Osteocyte (in vitro differentiated cells): ENCODE measurements around the gene CD99. TPM values are rescaled to one million over a fixed set of nuclear protein-coding genes. Genes with fewer than 3 reads are reported as not detected.

Experiments
- DNase-seq: peaks from one replicate; pipeline ENCODE4 v3.0.0; 2021; ENCODE audit warnings: mixed read lengths; ENCODE audit not compliant: unreplicated experiment; ENCODE audit errors: extremely low spot score
- H3K27ac Mint-ChIP-seq: one replicate; pipeline ENCODE4 v1.8.0; 2021; ENCODE audit warnings: mild to moderate bottlenecking, mixed read lengths; ENCODE audit not compliant: unreplicated experiment
- H3K27me3 Mint-ChIP-seq: one replicate; pipeline ENCODE4 v1.8.0; 2021; ENCODE audit warnings: mixed read lengths; ENCODE audit not compliant: unreplicated experiment
- H3K36me3 Mint-ChIP-seq: one replicate; pipeline ENCODE4 v1.8.0; 2021; ENCODE audit warnings: mixed read lengths; ENCODE audit not compliant: unreplicated experiment
- H3K4me1 Mint-ChIP-seq: one replicate; pipeline ENCODE4 v1.8.0; 2021; ENCODE audit warnings: mixed read lengths; ENCODE audit not compliant: unreplicated experiment
- H3K4me3 Mint-ChIP-seq: one replicate; pipeline ENCODE4 v1.8.0; 2021; ENCODE audit warnings: mild to moderate bottlenecking, moderate library complexity, mixed read lengths; ENCODE audit not compliant: unreplicated experiment
- H3K9me3 Mint-ChIP-seq: one replicate; pipeline ENCODE4 v1.8.0; 2021; ENCODE audit warnings: mixed read lengths; ENCODE audit not compliant: unreplicated experiment
- total RNA-seq: library from RNA; stranded (reverse); gene quantifications from 2 replicates; pipeline ENCODE4 v1.2.1, GENCODE V29; 2021
- TF ChIP-seq, protein P1 (sequence below): fragments of 200-600 bp; sonication (generic); IDR thresholded peaks from 2 replicates; pipeline ENCODE4 v1.5.0; 2021; ENCODE audit warnings: antibody characterized with exemption, mild to moderate bottlenecking, moderate library complexity

The CD99 gene
- total RNA-seq, 1 donor from 2014 or later: 621 TPM

DNA sequence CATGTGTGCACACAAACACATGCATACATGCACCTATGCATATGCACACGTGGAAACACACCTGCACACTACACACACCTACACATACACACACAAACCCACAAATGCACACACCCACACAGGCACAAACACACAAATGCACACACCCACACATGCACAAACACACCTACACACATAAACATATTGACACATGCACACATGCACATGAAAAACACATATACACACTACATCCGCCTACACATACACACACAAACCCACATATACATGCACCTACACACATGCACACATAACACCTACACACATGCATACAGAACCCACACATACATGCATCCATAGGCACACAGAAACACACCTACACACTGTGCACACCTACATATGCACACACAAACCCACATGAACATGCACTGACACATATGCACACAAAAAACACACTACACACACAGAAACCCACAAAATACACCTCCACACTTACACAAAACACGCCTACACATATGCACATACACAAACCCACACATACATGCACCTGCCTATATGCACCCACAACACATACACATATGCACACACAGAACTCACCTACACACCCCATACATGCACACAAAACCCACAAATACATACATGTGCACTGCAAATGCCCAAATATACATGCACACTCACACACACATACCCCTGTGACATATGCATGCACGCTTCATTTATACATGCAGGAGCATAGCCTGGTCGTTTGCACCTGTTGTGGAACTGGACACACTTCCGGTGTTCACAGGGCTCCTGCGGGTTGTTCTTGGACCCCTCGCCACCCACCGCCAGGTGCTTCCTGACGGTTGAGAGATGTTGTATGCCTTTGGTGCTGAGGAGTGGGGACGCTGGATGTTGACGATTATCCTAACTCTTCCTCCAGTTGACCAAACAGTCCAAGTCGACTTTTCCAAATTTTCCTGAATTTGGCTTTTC is 22.1 kb downstream of the CD99 start:
- TF ChIP-seq, protein P1, sequence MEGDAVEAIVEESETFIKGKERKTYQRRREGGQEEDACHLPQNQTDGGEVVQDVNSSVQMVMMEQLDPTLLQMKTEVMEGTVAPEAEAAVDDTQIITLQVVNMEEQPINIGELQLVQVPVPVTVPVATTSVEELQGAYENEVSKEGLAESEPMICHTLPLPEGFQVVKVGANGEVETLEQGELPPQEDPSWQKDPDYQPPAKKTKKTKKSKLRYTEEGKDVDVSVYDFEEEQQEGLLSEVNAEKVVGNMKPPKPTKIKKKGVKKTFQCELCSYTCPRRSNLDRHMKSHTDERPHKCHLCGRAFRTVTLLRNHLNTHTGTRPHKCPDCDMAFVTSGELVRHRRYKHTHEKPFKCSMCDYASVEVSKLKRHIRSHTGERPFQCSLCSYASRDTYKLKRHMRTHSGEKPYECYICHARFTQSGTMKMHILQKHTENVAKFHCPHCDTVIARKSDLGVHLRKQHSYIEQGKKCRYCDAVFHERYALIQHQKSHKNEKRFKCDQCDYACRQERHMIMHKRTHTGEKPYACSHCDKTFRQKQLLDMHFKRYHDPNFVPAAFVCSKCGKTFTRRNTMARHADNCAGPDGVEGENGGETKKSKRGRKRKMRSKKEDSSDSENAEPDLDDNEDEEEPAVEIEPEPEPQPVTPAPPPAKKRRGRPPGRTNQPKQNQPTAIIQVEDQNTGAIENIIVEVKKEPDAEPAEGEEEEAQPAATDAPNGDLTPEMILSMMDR: no peak
- no peak for DNase-seq
- Mint-ChIP-seq H3K4me1 (peaks cover 27% of the 10 kb centered on the region), H3K27me3 (no peaks in the 10 kb centered on the region), H3K4me3 (no peak overlapping the region), H3K27ac (no peak overlapping the region), H3K36me3 (peaks cover 23% of the 10 kb centered on the region), H3K9me3 (no peaks in the 10 kb centered on the region)

DNA sequence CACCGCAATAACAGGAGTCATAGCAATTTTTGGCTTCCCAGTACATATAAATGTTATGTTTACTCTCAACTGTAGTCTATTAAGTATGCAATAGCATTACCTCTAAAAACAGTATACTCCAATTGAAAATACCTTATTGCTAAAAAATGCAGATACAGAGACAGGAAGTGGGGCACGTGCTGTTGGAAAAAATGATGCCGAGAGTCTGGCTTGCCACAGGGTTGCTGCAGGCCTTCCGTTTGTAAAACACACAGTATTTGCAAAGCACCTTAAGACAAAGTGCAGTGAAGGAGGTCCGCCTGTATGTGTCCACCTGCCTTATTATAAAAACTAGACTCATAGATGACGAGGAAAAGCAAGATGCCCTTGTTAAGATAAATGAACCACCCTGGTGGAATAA is 23.5 kb downstream of the CD99 start:
- no peak for DNase-seq
- H3K36me3 Mint-ChIP-seq: peaks cover 35% of the 10 kb centered on the region
- no peaks in the 10 kb centered on the region for H3K9me3 Mint-ChIP-seq
- H3K4me3 Mint-ChIP-seq: no peak overlapping the region
- H3K27me3 Mint-ChIP-seq: no peaks in the 10 kb centered on the region
- TF ChIP-seq, protein P1: no peak
- H3K4me1 Mint-ChIP-seq: peaks cover 14% of the 10 kb centered on the region
- no peak overlapping the region for H3K27ac Mint-ChIP-seq

DNA sequence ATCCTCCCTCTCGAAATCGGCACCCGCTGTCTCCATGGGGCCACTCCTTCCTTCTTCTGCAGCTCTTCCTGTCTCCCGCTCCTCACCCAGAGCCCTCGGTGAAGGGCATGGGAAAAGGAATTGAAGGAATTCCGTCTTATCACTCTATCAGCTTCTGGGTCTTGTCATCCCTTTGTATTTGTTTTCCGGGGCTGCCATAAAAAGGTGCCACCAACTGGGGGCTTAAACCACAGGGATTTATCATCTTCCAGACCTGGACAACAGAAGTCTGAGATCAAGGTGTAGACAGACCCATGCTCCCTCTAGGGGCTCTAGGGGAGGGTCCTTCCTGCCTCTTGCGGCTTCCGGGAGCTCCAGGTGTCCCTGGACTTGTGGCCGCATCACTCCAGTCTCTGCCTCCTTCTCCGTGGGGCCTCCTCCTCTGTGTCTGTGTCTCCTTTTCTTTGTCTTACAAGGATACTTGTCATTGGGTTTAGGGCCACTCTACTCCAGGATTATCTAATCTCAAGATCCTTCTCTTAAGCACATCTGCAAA is 24.0 kb downstream of the CD99 start:
- TF ChIP-seq, protein P1: no peak
- Mint-ChIP-seq H3K27ac (no peak overlapping the region), H3K36me3 (peaks cover 41% of the 10 kb centered on the region), H3K4me1 (peaks cover 9% of the 10 kb centered on the region), H3K4me3 (no peak overlapping the region), H3K9me3 (no peaks in the 10 kb centered on the region), H3K27me3 (no peaks in the 10 kb centered on the region)
- no peak for DNase-seq

DNA sequence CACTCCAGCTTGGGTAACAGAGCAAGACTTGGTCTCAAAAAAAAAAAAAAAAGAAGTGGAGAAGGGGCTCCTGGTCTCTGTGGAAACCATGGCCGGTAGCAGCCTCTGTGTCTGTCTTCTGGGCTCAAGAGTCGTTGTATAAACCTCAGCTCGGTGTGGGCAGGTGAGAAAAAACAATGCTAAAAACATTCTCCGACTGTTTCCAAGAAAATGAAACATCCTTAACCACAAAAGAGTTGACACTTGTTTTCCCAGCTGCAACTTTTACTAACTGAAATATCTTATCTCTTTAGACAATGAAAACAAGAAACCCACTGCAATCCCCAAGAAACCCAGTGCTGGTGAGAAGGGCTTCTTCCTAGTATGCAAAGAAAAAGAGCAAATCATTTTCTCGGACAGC is 26.2 kb downstream of the CD99 start:
- no peak for DNase-seq
- Mint-ChIP-seq H3K9me3 (no peaks in the 10 kb centered on the region), H3K27ac (no peak overlapping the region), H3K4me1 (no peaks in the 10 kb centered on the region), H3K27me3 (no peaks in the 10 kb centered on the region), H3K4me3 (no peak overlapping the region), H3K36me3 (peaks cover 47% of the 10 kb centered on the region)
- TF ChIP-seq, protein P1: no peak

DNA sequence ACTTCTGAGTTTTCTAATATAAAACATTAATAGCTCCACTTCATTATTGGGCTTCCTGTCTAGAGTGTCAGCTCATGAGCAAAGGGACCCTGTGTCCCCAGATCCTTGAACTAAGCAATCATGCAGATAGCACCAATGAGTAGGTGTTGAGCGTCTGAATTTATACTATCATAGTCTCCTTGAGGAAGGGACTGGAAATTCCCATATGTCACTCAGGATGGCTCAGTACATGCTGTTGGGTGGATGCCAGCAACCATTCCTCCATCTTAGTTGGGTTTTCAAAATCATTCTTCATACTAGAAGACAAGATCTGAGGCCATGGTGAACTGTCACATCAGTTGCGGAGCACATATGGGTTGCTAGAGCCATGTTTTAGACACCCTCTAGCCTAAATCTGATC is 27.7 kb downstream of the CD99 start:
- no peaks in the 10 kb centered on the region for H3K27me3 Mint-ChIP-seq
- no peak for DNase-seq
- peak overlapping the region; percentile 60 for H3K27ac Mint-ChIP-seq
- TF ChIP-seq, protein P1: no peak
- no peaks in the 10 kb centered on the region for H3K4me1 Mint-ChIP-seq
- H3K36me3 Mint-ChIP-seq: peaks cover 58% of the 10 kb centered on the region
- no peak overlapping the region for H3K4me3 Mint-ChIP-seq
- no peaks in the 10 kb centered on the region for H3K9me3 Mint-ChIP-seq
